HG02642 (cell line): ENCODE measurements around the gene C1orf167.

Experiments
- ATAC-seq: cut with Tn5 transposase; IDR thresholded peaks from one replicate; pipeline ENCODE4 v1.9.1; 2021; ENCODE audit warnings: mild to moderate bottlenecking; ENCODE audit not compliant: unreplicated experiment, poor library complexity

C1orf167 gene

DNA sequence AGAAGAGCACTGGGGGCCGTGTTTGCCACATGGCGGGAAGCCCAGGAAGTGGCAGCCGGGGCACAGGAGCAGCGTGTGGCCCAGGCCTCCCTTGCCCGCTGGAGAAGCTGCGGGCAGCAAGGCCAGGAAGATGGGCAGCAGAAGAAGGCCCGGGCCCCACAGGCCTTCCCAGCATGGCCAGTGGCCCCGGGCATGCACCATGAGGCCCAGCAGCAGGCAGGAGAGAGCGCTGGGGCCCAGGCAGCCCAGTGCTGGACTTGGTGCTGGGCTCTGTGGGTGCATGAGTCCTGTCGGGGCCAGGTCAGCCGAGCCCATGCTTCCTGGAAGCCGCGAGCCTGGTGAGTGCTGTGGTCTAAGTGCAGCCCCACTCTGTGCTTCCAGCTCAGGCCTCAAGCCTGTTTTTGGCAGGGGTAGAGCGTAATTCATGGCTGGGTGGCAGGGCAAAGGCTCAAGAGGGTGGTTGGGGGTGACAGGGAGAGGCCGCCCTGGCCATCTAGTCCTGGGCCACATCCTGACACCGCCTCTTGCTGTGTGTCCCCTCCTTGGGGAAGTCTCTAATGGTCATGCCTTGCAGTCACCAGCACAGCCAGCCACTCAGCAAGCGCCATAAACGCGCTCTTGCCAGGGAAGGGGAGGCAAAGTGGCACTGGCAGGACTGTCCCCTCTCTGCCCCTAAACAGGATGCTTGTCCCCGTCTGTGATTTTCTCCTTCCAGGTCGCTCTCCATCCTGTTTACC is 22.4 kb downstream of the C1orf167 start:
- ATAC-seq, result no peak

DNA sequence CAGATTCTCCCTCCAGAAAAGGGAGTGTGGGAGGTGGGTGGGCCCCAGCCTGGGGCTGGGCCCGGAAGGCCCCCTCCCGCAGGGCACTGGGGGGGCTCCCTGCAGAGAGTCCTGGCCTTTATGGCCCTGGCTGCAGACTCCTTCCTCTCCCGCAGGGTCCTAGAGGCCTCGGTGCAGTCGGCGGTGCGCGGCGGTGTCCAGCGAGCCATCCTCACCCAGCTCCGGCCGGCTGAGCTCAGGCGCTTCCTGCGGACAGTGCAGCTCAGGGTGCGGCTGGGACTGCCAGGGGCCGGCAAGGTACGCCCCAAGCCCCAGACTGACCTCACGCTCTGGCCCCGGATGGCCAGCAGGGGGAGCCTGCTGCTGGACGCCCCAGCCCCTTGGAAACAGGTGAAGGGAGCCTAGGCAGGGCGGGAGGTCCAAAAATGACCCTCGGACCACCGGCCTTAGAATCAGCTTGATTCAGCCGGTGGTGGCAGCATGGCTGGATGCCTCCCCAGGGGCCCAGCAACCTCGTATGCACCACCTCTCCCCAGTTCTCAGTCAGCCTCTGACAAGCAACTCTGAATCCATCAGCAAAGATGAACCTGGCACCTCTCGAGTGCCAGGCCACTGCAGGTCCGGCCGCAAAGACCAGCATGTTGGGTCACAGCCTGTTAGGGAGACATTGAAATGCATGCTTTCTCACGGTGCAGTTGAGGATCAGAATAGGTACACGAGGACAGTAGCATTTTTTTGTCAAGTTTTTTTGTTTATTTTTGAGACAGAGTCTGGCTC is 23.2 kb downstream of the C1orf167 start:
- peak; percentile 52 for ATAC-seq

GRCh38 chr1:11786168-11786567 is 24.2 kb downstream of the C1orf167 start:
- ATAC-seq, result no peak

DNA sequence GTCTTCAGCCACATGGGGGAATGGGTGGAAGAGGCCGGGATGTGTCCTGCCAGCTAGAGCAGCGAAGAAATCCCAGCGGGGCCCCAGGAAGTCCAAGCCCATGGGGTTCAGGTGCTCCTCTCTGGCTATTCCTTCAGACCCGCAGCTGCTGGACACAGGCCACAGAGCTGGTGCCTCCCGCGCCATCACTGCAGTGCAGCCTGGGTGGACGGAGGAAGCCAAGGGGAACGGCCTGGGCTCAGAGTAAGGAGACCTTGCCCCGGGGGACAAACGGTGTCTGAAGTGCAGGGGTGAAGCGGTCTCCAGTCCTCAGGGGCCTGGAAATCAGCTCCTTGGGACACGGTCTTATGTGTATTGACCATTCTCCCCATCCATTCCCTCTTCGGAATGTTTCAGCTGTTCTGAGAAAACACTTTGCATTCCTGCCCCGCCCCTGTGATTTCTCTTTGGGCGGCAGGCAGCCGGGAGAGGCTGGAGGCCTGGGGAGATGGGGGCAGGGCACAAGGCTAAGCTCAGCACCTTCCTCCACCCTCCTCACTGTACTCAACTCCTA is 25.3 kb downstream of the C1orf167 start:
- ATAC-seq, result no peak

DNA sequence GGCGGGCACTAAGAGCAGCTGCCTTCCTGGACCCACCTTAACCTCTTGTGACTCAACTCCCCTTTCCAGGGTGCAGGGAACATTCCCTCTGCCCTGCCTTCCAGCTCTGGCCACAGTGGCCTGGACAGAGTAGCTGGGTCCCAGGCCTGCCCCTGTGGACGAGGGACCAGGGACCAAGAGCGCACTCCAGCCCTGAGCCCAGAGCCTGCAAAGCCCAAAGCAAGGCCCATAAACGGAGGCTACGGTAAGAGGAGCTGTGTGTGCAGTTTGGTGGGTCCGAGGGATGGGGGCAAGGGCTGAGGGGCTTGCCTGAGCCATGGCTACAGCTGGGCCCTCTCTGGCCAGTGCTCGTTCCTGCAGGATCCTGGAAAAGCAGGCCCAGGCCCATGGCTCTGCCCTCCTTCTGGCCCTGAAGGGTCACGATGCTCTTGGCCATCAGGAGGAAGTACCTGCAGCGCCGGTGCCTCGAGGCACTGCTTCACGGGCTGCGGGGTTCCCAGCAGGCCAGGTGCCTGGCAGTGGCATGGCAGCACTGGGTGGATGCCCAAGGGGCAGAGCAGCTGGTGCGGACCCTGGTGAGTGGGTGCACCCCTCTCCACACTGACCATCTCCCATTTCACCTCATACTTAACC is 25.9 kb downstream of the C1orf167 start:
- no peak for ATAC-seq

DNA sequence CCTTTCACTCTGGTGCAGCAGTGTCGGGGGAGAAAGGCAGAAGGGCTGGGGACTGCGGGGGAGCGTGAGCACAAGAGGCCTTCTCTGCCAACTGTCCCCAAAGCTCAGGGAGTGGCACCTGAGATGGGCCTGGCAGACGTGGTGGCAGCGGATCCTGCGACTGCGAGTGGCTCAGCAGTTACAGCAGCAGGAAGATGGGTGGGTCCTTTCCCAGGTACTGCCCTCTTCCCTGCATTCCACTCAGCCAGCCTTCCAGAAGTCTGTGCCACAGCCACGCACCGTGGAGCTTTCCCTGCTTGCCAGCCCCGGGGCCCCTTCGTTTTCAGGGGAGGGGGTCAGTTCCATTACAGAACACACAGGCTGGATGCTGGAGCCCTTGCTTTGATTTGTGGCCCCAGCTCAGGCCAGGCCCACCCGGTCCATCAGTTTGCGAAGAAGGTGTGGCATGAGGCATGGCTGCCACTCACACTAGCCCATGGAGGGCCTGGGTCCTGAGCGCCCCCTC is 26.6 kb downstream of the C1orf167 start:
- ATAC-seq, result no peak

DNA sequence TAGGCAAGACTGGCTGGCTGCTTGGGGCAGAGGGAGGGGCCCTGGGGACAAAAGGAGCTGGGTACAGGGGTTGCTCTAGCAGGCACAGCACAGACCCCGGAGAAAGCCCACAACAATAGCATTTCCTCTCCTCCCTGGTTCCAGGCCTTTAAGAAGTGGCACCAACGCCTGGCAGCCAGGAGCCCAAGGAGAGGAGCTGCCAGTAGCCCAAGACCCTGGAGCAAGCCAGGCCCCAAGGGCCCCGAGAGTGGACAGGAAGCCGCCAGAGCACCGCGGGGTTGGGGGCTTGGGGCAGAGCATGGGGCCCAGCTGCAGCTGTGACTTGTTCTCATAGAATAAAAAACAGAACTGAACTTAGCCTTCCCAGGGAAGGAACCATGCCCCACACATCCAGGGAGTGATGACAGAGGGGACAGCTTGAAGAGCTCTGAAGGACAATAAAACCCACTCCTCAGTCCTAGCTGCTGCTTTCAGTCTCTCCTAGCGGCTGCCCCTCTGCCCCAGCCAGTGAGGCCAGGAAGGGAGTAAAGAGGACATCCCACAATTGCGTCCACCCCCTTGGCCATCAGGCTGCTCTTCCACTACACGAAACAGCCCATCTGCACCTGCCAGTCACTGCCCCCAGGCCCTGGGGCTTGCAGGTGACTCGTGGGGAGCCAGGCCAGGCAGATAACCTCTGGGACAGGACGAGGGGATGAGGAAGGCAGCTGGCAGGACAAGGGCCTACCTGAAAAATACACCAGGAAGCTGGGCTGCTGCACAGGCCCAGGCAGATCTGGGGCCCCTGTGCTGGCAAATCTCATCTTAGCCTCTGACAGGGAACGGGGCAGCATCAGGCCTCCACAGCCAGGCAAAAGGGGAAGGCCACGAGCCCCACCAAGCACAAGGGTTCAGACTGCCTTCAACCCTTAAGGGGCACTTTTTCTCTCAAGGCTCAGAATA is 27.4 kb downstream of the C1orf167 start:
- no peak for ATAC-seq

DNA sequence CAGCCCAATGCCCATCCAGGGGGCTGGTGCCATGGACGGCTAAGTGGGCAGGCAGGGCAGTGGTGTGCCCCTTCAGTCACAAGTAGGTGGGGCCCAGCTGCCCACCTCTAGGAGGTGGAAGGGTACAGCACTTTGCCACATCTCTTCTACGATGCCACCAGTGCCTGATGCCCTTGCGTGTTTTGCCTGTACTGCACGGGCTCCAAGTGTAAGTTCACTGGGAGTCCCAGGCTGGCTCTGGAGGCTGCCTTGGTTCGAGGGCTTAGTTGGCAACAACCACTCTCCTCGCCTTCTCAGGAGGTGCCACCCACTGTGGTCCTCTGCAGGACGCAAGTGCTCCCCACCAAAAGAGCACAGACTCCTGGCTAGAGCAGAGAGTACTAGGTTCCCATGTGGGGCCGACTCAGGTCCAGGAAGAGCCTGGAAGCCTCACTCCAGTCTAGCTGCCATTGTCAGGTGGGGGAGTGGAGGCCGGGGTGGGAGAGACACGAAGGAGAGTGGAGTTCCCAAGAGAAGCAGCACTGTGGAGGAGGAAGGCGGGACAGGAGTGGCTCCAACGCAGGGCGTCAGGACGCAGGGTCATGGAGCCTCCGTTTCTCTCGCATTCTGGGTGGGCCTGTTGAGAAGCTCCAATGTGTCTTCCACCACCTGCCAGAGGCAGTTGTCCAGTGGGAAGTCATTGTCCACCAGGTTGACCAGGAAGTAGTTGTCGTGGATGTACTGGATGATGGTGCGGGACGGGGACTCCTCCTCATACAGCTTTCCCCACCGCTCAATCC is 28.3 kb downstream of the C1orf167 start:
- ATAC-seq, result no peak

GRCh38 chr1:11790880-11791715 is 29.1 kb downstream of the C1orf167 start:
- no peak for ATAC-seq

GRCh38 chr1:11792106-11792505 is 30.1 kb downstream of the C1orf167 start:
- ATAC-seq, result no peak

GRCh38 chr1:11793819-11794218 is 31.8 kb downstream of the C1orf167 start:
- no peak for ATAC-seq

GRCh38 chr1:11794446-11795237 is 32.6 kb downstream of the C1orf167 start:
- ATAC-seq, result no peak

DNA sequence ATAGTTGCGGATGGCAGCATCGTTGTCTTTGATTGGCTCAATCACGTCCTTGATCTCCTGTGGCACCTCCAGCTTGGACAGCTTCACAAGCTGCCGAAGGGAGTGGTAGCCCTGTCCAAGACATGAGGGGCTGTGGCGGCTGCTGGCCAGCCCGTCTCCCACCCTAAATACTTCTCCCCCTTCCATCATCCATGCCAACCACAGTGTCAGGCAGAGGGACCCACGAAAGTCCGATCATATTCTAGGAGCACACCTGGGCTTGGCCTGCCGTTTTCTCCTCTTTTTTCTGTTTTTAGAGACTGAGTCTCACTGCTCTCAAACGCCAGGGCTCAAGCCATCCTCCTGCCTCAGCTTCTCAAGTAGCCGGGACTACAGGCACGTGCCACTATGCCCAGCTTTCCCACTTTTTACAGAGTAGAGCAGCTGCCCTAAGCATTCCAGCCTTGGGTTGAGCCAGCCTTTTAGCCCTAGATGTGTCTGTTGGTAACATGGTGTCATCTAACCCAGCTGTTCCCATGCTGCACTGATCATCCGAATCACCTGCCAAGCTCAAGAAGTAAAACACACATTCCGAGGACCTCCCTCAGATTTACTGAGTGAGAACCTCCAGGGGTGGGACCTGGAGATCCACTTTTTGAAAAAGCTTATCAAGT is 33.4 kb downstream of the C1orf167 start:
- ATAC-seq, result no peak

DNA sequence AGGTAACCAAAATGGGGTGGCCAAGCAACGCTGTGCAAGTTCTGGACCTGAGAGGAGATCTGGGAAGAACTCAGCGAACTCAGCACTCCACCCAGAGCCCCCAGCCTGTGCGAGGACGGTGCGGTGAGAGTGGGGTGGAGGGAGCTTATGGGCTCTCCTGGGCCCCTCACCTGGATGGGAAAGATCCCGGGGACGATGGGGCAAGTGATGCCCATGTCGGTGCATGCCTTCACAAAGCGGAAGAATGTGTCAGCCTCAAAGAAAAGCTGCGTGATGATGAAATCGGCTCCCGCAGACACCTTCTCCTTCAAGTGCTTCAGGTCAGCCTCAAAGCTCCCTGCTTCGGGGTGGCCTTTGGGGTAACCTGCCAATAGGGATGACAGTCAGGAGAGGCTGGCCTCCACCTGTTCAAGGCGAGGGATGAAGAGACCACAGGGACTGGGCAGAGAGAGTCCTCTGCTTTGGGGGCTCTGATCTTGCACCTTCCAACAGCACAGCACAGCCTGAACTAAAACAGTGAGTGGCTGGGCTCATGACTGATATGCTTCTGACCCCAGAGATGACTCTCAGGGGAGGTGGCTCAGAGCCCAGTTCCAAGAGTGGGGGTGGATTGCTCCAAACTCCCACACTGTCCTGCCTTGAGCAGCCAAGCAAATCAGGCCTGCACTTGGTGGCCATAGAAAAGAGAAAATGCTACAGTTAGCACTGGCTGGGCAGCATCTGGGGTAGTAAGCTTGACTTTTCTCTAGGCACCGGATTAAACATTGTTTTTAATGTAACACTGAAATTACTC is 34.2 kb downstream of the C1orf167 start:
- ATAC-seq, result no peak

DNA sequence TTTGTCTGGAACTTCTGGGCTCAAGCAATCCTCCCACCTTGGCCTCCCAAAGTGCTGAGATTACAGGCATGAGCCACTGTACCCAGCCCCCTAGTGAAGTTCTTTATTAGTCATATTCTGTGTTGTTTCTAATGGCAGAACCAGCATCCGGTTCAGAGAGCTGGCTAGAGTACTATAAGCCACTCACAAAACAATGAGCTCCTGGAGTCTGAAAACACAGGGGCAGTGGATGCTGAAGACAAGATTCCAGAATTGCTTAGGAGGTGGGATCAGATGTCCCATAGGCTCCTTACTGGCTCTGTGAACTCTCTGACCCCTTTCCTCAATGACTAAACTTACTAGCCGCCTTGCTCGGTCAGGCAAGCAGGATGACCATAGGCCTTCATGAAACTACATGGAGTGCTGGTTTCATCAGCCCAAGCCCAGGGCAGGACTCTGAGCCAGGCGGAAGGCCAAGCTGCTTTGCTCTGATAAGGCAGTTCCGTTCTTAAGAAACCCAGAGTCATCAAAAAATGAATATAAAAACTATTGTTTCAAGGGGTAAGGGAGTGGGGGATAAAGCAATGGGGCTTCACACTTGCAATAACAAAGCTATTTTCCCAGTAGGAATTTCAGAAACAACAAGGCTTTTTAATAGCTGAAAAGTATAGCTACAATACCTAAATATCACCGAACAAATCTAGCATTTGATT is 35.7 kb downstream of the C1orf167 start:
- ATAC-seq, result no peak

- no peak for ATAC-seq
These were observed 37.1 kb downstream of the C1orf167 start for GRCh38 chr1:11799099-11799498.
